Trophoblast cell (in vitro differentiated cells and primary cell): ENCODE data around the gene UBE2J2. TPM values are rescaled to one million over a fixed set of nuclear protein-coding genes. Genes with fewer than 3 reads are reported as not detected.

ENCODE experiments used
- DNase-seq, 2 donors: peaks; one replicate each; pipeline ENCODE4 v3.0.0-alpha.2; 2016
- H2AFZ ChIP-seq: 2 replicates; pipeline ENCODE4 v1.6.1; 2013; ENCODE audit warnings: low read length, moderate library complexity, mild to moderate bottlenecking; ENCODE audit not compliant: insufficient read depth, poor library complexity
- H2AK5ac ChIP-seq: 2 replicates; pipeline ENCODE4 v1.6.1; 2013; ENCODE audit warnings: mild to moderate bottlenecking, low read length
- H2BK120ac ChIP-seq: 2 replicates; pipeline ENCODE4 v1.6.1; 2013; ENCODE audit warnings: low read length, mild to moderate bottlenecking, moderate library complexity; ENCODE audit not compliant: insufficient read depth, poor library complexity
- H2BK12ac ChIP-seq: 2 replicates; pipeline ENCODE4 v1.6.1; 2013; ENCODE audit warnings: mild to moderate bottlenecking, low read length, moderate library complexity
- H2BK5ac ChIP-seq: 2 replicates; pipeline ENCODE4 v1.6.1; 2013; ENCODE audit warnings: low read length, low read depth, moderate library complexity, mild to moderate bottlenecking; ENCODE audit not compliant: poor library complexity
- H3K14ac ChIP-seq: 2 replicates; pipeline ENCODE4 v1.6.1; 2013; ENCODE audit warnings: mild to moderate bottlenecking, low read length
- H3K18ac ChIP-seq: 2 replicates; pipeline ENCODE4 v1.6.1; 2013; ENCODE audit warnings: mild to moderate bottlenecking, low read length
- H3K23ac ChIP-seq: 2 replicates; pipeline ENCODE4 v1.6.1; 2013; ENCODE audit warnings: low read length
- H3K27ac ChIP-seq: 2 replicates; pipeline ENCODE4 v1.5.1; 2013; ENCODE audit warnings: low read depth, mild to moderate bottlenecking, inconsistent platforms, low read length, moderate library complexity
- H3K27me3 ChIP-seq: 2 replicates; pipeline ENCODE4 v1.6.1; 2013; ENCODE audit warnings: inconsistent platforms, mild to moderate bottlenecking, low read length, moderate library complexity; ENCODE audit not compliant: insufficient read depth
- H3K36me3 ChIP-seq, 2 experiments: 1 replicate in 1 of 2; 2 replicates in 1 of 2; pipeline ENCODE4 v1.6.1; 2013; ENCODE audit warnings: low read length in 2 of 2, mild to moderate bottlenecking in 2 of 2, moderate library complexity in 1 of 2; ENCODE audit not compliant: insufficient read depth in 2 of 2, control insufficient read depth in 1 of 2
- H3K4ac ChIP-seq: 2 replicates; pipeline ENCODE4 v1.6.1; 2013; ENCODE audit warnings: low read depth, mild to moderate bottlenecking, low read length, moderate library complexity
- H3K4me1 ChIP-seq, 2 experiments: 1 replicate in 1 of 2; 2 replicates in 1 of 2; pipeline ENCODE4 v1.6.1; 2013; ENCODE audit warnings: low read length in 2 of 2, mild to moderate bottlenecking in 2 of 2, moderate library complexity in 1 of 2; ENCODE audit not compliant: insufficient read depth in 2 of 2, control insufficient read depth in 1 of 2
- H3K4me2 ChIP-seq: 2 replicates; pipeline ENCODE4 v1.6.1; 2013; ENCODE audit warnings: inconsistent platforms, mild to moderate bottlenecking, low read length, moderate library complexity
- H3K4me3 ChIP-seq: 2 replicates; pipeline ENCODE4 v1.5.1; 2013; ENCODE audit warnings: mild to moderate bottlenecking, low read depth, low read length, inconsistent platforms
- H3K79me1 ChIP-seq: one replicate; pipeline ENCODE4 v1.6.1; 2013; ENCODE audit warnings: low read length
- H3K79me2 ChIP-seq: 2 replicates; pipeline ENCODE4 v1.6.1; 2013; ENCODE audit warnings: low read length, mild to moderate bottlenecking; ENCODE audit not compliant: control insufficient read depth, insufficient read depth, poor library complexity
- H3K9ac ChIP-seq: 2 replicates; pipeline ENCODE4 v1.6.1; 2013; ENCODE audit warnings: mild to moderate bottlenecking, low read length
- H3K9me3 ChIP-seq: 2 replicates; pipeline ENCODE4 v1.6.1; 2013; ENCODE audit warnings: low read depth, mild to moderate bottlenecking, control low read depth, inconsistent platforms, low read length; ENCODE audit not compliant: insufficient read depth
- H4K12ac ChIP-seq: 2 replicates; pipeline ENCODE4 v1.6.1; 2013; ENCODE audit warnings: low read depth, mild to moderate bottlenecking, low read length, moderate library complexity
- H4K8ac ChIP-seq: 2 replicates; pipeline ENCODE4 v1.6.1; 2013; ENCODE audit warnings: low read depth, mild to moderate bottlenecking, low read length, moderate library complexity
- H4K91ac ChIP-seq: one replicate; pipeline ENCODE4 v1.6.1; 2013; ENCODE audit warnings: low read depth, mild to moderate bottlenecking, low read length, moderate library complexity
- WGBS: extraction: QIAGEN DNeasy Blood & Tissue Kit; methylation state at CpG from one replicate; pipeline ENCODE4 v1.1.7; 2013; ENCODE audit warnings: missing lambda C conversion rate; ENCODE audit not compliant: insufficient read length, insufficient coverage; ENCODE audit errors: extremely low coverage; 5-methylcytosine and 5-hydroxymethylcytosine counted together
- polyA plus RNA-seq: library from polyadenylated mRNA; stranded (reverse); fragments of 200-250 nt; gene quantifications from 2 replicates; pipeline ENCODE4 v1.2.3, GENCODE V29; 2013

Gene UBE2J2
- polyA plus RNA-seq: 54.3 and 55.1 TPM in 2 replicates

GRCh38 chr1:1273512-1274298 lies at the start of gene UBE2J2:
UBE2J2 (minus strand) TSS chr1:1273854; CDS start chr1:1267992, 5,862 bp downstream.
- peak; percentile 75 to 85 for DNase-seq
- no peaks in the 10 kb centered on the region for H3K27me3 ChIP-seq
- H2BK5ac ChIP-seq: peak within 1 kb of the TSS; percentile 41
- peaks cover 13 to 20% of the 10 kb centered on the region in 2 experiments for H3K4me1 ChIP-seq
- H4K91ac ChIP-seq: peak within 1 kb of the TSS; percentile 94
- peak within 1 kb of the TSS; percentile 97 for H4K8ac ChIP-seq
- peaks cover 9% of the 10 kb centered on the region for H3K79me1 ChIP-seq
- peaks cover 5 to 12% of the 10 kb centered on the region in 2 experiments for H3K36me3 ChIP-seq
- H3K9me3 ChIP-seq: peaks cover 4% of the 10 kb centered on the region
- peak within 1 kb of the TSS; percentile 97 for H4K12ac ChIP-seq
- peak within 1 kb of the TSS; percentile 98 for H3K4me3 ChIP-seq
- no CpG with 5 or more reads among the region's 105 CpGs for WGBS
- peak within 1 kb of the TSS; percentile 97 for H3K4me2 ChIP-seq
- H2BK120ac ChIP-seq: peak within 1 kb of the TSS; percentile 79
- peak within 1 kb of the TSS; percentile 84 for H2AK5ac ChIP-seq
- peak within 1 kb of the TSS; percentile 97 for H3K14ac ChIP-seq
- H3K18ac ChIP-seq: peak within 1 kb of the TSS; percentile 96
- peak within 1 kb of the TSS; percentile 95 for H3K9ac ChIP-seq
- H2AFZ ChIP-seq: peak within 1 kb of the TSS; percentile 90
- peak within 1 kb of the TSS; percentile 35 for H2BK12ac ChIP-seq
- H3K23ac ChIP-seq: no peak within 1 kb of the TSS
- H3K79me2 ChIP-seq: peaks cover 25% of the 10 kb centered on the region
- H3K27ac ChIP-seq: peak within 1 kb of the TSS; percentile 46
- H3K4ac ChIP-seq: peak within 1 kb of the TSS; percentile 88

- H2BK12ac ChIP-seq: no peak overlapping the region
- H3K14ac ChIP-seq: no peak overlapping the region
- H4K12ac ChIP-seq: no peak overlapping the region
- no peaks in the 10 kb centered on the region for H3K27me3 ChIP-seq
- no peak overlapping the region for H4K8ac ChIP-seq
- H3K9me3 ChIP-seq: peaks cover 3% of the 10 kb centered on the region
- no peak for DNase-seq
- H2AK5ac ChIP-seq: no peak overlapping the region
- no peak overlapping the region for H3K23ac ChIP-seq
- H3K36me3 ChIP-seq: peaks cover 42 to 44% of the 10 kb centered on the region in 2 experiments
- H3K27ac ChIP-seq: no peak overlapping the region
- H3K18ac ChIP-seq: no peak overlapping the region
- no peak overlapping the region for H3K4me2 ChIP-seq
- peaks cover 12 to 14% of the 10 kb centered on the region in 2 experiments for H3K4me1 ChIP-seq
- H3K79me1 ChIP-seq: peaks cover 9% of the 10 kb centered on the region
- no peak overlapping the region for H3K4me3 ChIP-seq
- WGBS: no CpG with 5 or more reads among the region's 10 CpGs
- H3K9ac ChIP-seq: no peak overlapping the region
- H2BK5ac ChIP-seq: no peak overlapping the region
- H3K79me2 ChIP-seq: peaks cover 26% of the 10 kb centered on the region
- H2AFZ ChIP-seq: no peak overlapping the region
- H2BK120ac ChIP-seq: no peak overlapping the region
- H4K91ac ChIP-seq: no peak overlapping the region
- H3K4ac ChIP-seq: peak overlapping the region; percentile 21
Observed at GRCh38 chr1:1322952-1323351, 49.3 kb upstream of the UBE2J2 start.

GRCh38 chr1:1322418-1322817 lies 48.8 kb upstream of the UBE2J2 start:
- Histone ChIP-seq H3K23ac (no peak overlapping the region), H3K4me2 (no peak overlapping the region), H3K9me3 (peaks cover 3% of the 10 kb centered on the region), H3K18ac (no peak overlapping the region), H2BK5ac (no peak overlapping the region), H3K9ac (no peak overlapping the region), H3K4me1 (peaks cover 12 to 16% of the 10 kb centered on the region in 2 experiments), H4K91ac (no peak overlapping the region), H2BK120ac (no peak overlapping the region), H3K36me3 (peaks cover 38 to 40% of the 10 kb centered on the region in 2 experiments), H3K27me3 (no peaks in the 10 kb centered on the region), H4K12ac (no peak overlapping the region), H3K4ac (peak overlapping the region; percentile 21), H2AK5ac (no peak overlapping the region), H2BK12ac (no peak overlapping the region), H2AFZ (no peak overlapping the region), H3K14ac (no peak overlapping the region), H4K8ac (no peak overlapping the region), H3K4me3 (no peak overlapping the region), H3K79me2 (peaks cover 26% of the 10 kb centered on the region), H3K27ac (no peak overlapping the region), H3K79me1 (peaks cover 9% of the 10 kb centered on the region)
- no CpG with 5 or more reads among the region's 14 CpGs for WGBS
- no peak for DNase-seq

GRCh38 chr1:1321477-1321876 lies 47.8 kb upstream of the UBE2J2 start:
- Histone ChIP-seq H3K14ac (no peak overlapping the region), H2AFZ (no peak overlapping the region), H3K9ac (no peak overlapping the region), H3K79me2 (peaks cover 26% of the 10 kb centered on the region), H4K12ac (no peak overlapping the region), H3K9me3 (peaks cover 3% of the 10 kb centered on the region), H2BK120ac (no peak overlapping the region), H3K23ac (no peak overlapping the region), H3K4me2 (no peak overlapping the region), H3K27ac (no peak overlapping the region), H3K4ac (peak overlapping the region; percentile 16), H2BK12ac (no peak overlapping the region), H4K91ac (no peak overlapping the region), H3K79me1 (peaks cover 9% of the 10 kb centered on the region), H3K18ac (no peak overlapping the region), H3K4me3 (no peak overlapping the region), H2BK5ac (no peak overlapping the region), H2AK5ac (no peak overlapping the region), H3K36me3 (peaks cover 33 to 35% of the 10 kb centered on the region in 2 experiments), H3K4me1 (peaks cover 12 to 16% of the 10 kb centered on the region in 2 experiments), H4K8ac (no peak overlapping the region), H3K27me3 (no peaks in the 10 kb centered on the region)
- WGBS: no CpG with 5 or more reads among the region's 8 CpGs
- DNase-seq: no peak
